Measurements from ENCODE around the gene MTPN.

The MTPN gene

GRCh38 chr7:135877805-135878204, 99.4 kb downstream of the MTPN start:
- no peak for DNase-seq

Measured in 8988T (cell line).